Heart left ventricle (tissue), 13 donors: Measurements from ENCODE around the gene UEVLD.

ENCODE experiments used
- POLR2A ChIP-seq, 2 donors: fragments of 450-650 bp; IDR thresholded peaks; one replicate each; pipeline ENCODE4 v1.6.1; 2017; ENCODE audit warnings: antibody characterized with exemption in 2 of 2, mild to moderate bottlenecking in 2 of 2, moderate library complexity in 2 of 2
- TF ChIP-seq, protein P1 (sequence below), 12 donors: fragments of 200-600 bp; sonication (generic) in 4 of 12; IDR thresholded peaks; one replicate each; pipeline versions ENCODE4 v1.5.0 to v1.8.0; 2018 to 2022; ENCODE audit warnings: antibody characterized with exemption in 12 of 12, mild to moderate bottlenecking in 5 of 12
- donor health status: ischemic (EF 13 %, LVEDD 7.1; RV severe dilation, severe dysfunction).
- donor health status: DM: no; HTN: yes; CAD: no.
- donor health status: DM: no; HTN: no; CAD: no.
- donor health status: ischemic (EF 25% LVEDD 6.9; RV normal size, moderate dysfunction).
- donor health status: ischemic (EF 25% LVEDD 5.7; RV mildly dilated, moderate dysfunction).
- donor health status: ischemic (EF 35%, LVEDD 5.7; RV mildly dilated, moderate dysfunction).
- donor health status: nonischemic (EF 11% LVEDD 7.7; RV severe dilation, severe dysfunction).
- donor health status: DM: yes; HTN: yes; CAD: no.
- donor health status: PGD.
- donor health status: ischemic (EF 29% LVEDD 5.4; RV normal size, mild dysfunction).
- donor health status: nonischemic (EF 23%, LVEDD 6.1; RV moderate dilation, normal function).

DNA sequence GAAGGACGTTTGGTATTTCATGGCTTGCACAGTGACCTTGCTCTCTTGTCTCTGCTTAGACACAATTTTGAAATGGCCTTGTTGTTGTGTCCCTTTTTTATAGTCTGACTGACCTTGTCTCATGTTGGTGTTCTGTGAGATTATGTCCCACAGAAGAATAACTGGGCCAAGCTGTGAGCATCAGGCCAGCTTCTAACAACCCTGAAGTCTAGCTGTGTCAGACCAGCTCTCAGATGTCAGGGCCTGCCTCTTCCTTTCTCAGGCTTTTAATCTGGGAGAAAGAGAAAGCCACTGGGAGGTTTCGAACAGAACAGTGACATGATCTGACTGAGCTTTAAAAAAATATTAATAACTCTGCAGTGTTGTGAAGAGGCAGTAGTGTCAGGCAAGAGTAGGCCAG lies 2.0 kb upstream of the UEVLD start:
- TF ChIP-seq POLR2A (IDR thresholded peaks at IDR 0.05): no peak
- TF ChIP-seq, protein P1, sequence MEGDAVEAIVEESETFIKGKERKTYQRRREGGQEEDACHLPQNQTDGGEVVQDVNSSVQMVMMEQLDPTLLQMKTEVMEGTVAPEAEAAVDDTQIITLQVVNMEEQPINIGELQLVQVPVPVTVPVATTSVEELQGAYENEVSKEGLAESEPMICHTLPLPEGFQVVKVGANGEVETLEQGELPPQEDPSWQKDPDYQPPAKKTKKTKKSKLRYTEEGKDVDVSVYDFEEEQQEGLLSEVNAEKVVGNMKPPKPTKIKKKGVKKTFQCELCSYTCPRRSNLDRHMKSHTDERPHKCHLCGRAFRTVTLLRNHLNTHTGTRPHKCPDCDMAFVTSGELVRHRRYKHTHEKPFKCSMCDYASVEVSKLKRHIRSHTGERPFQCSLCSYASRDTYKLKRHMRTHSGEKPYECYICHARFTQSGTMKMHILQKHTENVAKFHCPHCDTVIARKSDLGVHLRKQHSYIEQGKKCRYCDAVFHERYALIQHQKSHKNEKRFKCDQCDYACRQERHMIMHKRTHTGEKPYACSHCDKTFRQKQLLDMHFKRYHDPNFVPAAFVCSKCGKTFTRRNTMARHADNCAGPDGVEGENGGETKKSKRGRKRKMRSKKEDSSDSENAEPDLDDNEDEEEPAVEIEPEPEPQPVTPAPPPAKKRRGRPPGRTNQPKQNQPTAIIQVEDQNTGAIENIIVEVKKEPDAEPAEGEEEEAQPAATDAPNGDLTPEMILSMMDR (IDR thresholded peaks at IDR 0.05): no peak
